Prostate gland (tissue), 2 donors: ENCODE data around the gene KIF18A. TPM values are rescaled to one million over a fixed set of nuclear protein-coding genes. Genes with fewer than 3 reads are reported as not detected.
"Not testable (repeated sequence)": the region's sequence is repeated elsewhere in the genome, so short reads cannot be mapped to it uniquely, and the experiment has no call there.

Source experiments
- DNase-seq: peaks from one replicate; pipeline ENCODE4 v3.0.0-alpha.2; 2019; ENCODE audit warnings: low spot score
- H3K27ac ChIP-seq, 2 donors: fragments of 200-600 bp; sonication (generic); 2 replicates each; pipeline ENCODE4 v1.5.1; 2017 to 2019
- H3K27me3 ChIP-seq: fragments of 200-600 bp; sonication (generic); replicated peaks from 2 replicates; pipeline ENCODE4 v1.5.1; 2019; ENCODE audit not compliant: insufficient read depth
- H3K36me3 ChIP-seq, 2 donors: fragments of 200-600 bp; sonication (generic); 1 replicate in 1 of 2; 2 replicates in 1 of 2; pipeline versions ENCODE4 v1.5.1 to v1.8.1; 2017 to 2019
- H3K4me1 ChIP-seq: fragments of 200-600 bp; sonication (generic); replicated peaks from 2 replicates; pipeline ENCODE4 v1.5.1; 2019
- H3K4me3 ChIP-seq, 2 donors: fragments of 200-600 bp; sonication (generic); 2 replicates each; pipeline ENCODE4 v1.5.1; 2017 to 2019
- H3K9me3 ChIP-seq: fragments of 200-600 bp; sonication (generic); 2 replicates; pipeline ENCODE4 v1.5.1; 2017
- POLR2A ChIP-seq: fragments of 450-650 bp; IDR thresholded peaks from one replicate; pipeline ENCODE4 v1.6.1; 2016; ENCODE audit warnings: antibody characterized with exemption, mild to moderate bottlenecking
- POLR2AphosphoS5 ChIP-seq: sonication (generic); formaldehyde crosslinking; IDR thresholded peaks from one replicate; pipeline ENCODE4 v1.6.1; 2017; ENCODE audit warnings: antibody characterized with exemption
- WGBS: methylation state at CpG from one replicate; pipeline ENCODE4 v1.1.5; 2018; 5-methylcytosine and 5-hydroxymethylcytosine counted together
- intact Hi-C: fragments of 100-400 bp; cut with DNase I; formaldehyde crosslinking; loops from one replicate; pipeline ENCODE4 v1.14.2; 2022
- total RNA-seq, 2 donors: library from RNA; depleted of rRNA; stranded (reverse); fragments of >200 nt; gene quantifications; one replicate each; pipeline ENCODE4 v1.1.0, GENCODE V29; 2016
- TF ChIP-seq, protein P1 (sequence below), 4 experiments: fragments of 200-600 bp in 2 of 4; fragments of 450-650 bp in 2 of 4; sonication (generic) in 2 of 4; IDR thresholded peaks; 1 replicate in 3 of 4; 2 replicates in 1 of 4; pipeline ENCODE4 v1.5.1; 2016 to 2019; ENCODE audit warnings: antibody characterized with exemption in 4 of 4, mild to moderate bottlenecking in 2 of 4, moderate library complexity in 2 of 4

The KIF18A gene
- total RNA-seq, 2 donors from 2014 or later, result 0.73 to 3.8 TPM

DNA sequence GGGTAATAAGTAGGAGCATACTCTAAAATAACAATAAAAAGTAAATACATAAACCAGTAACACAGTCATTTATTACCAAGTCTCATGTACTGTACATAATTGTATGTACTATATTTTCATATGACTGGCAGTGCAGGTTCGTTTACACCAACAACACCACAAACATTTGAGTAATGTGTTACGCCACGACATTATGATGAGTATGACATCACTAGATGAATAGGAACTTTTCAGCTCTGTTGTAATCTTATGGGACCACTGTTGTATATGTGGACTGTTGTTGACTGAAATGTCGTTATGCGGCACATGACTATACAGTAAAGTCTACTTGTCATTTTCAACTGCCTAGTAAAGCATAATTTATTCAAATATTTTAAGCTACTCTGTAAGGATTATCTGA lies 18.6 kb downstream of the KIF18A start:
- TF ChIP-seq POLR2A, result no peak
- TF ChIP-seq, protein P1, sequence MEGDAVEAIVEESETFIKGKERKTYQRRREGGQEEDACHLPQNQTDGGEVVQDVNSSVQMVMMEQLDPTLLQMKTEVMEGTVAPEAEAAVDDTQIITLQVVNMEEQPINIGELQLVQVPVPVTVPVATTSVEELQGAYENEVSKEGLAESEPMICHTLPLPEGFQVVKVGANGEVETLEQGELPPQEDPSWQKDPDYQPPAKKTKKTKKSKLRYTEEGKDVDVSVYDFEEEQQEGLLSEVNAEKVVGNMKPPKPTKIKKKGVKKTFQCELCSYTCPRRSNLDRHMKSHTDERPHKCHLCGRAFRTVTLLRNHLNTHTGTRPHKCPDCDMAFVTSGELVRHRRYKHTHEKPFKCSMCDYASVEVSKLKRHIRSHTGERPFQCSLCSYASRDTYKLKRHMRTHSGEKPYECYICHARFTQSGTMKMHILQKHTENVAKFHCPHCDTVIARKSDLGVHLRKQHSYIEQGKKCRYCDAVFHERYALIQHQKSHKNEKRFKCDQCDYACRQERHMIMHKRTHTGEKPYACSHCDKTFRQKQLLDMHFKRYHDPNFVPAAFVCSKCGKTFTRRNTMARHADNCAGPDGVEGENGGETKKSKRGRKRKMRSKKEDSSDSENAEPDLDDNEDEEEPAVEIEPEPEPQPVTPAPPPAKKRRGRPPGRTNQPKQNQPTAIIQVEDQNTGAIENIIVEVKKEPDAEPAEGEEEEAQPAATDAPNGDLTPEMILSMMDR (IDR thresholded peaks at IDR 0.05), result no peak
- no peak for TF ChIP-seq POLR2AphosphoS5
- Histone ChIP-seq H3K4me3 (no peak overlapping the region), H3K36me3 (no peaks in the 10 kb centered on the region), H3K4me1 (no peaks in the 10 kb centered on the region), H3K27me3 (no peaks in the 10 kb centered on the region), H3K27ac (no peak overlapping the region), H3K9me3 (no peaks in the 10 kb centered on the region)
- 85% methylated on average over 5 of the region's 5 CpGs for WGBS
- no peak for DNase-seq
- intact Hi-C loops, result no loop called here

DNA sequence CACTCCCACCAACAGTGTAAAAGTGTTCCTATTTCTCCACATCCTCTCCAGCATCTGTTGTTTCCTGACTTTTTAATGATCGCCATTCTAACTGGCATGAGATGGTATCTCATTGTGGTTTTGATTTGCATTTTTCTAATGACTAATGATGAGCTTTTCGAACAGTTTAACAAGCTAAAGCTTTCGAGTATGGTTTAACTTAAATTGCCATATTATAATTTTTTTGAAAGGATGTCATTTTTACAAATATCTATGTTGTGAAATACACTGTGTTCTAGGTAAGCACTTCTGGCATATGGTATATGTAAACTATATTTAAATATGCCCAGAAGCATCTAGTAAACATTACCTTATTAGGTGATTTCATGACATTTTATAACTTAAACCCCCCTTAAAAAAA lies 20.3 kb downstream of the KIF18A start:
- DNase-seq, H3K36me3 ChIP-seq, H3K27ac ChIP-seq, H3K4me3 ChIP-seq, intact Hi-C loops, H3K4me1 ChIP-seq, H3K9me3 ChIP-seq, H3K27me3 ChIP-seq: not testable (repeated sequence)
- WGBS, result 98% methylated on average over 3 of the region's 3 CpGs

DNA sequence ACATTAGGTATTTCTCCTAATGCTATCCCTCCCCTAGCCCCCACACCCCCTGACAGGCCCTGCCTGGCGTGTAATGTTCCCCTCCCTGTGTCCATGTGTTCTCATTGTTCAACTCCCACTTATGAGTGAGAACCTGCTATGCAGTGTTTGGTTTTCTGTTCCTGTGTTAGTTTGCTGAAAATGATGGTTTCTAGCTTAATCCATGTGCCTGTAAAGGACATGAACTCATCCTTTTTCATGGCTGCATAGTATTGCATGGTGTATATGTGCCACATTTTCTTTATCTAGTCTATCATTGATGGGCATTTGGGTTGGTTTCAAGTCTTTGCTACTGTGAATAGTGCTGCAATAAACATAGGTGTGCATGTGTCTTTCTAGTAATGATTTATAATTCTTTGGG lies 20.8 kb downstream of the KIF18A start:
- H3K4me1 ChIP-seq, H3K4me3 ChIP-seq, H3K9me3 ChIP-seq, H3K36me3 ChIP-seq, H3K27me3 ChIP-seq, intact Hi-C loops, DNase-seq, H3K27ac ChIP-seq: not testable (repeated sequence)
- 100% methylated on average over 1 of the region's 1 CpG for WGBS

DNA sequence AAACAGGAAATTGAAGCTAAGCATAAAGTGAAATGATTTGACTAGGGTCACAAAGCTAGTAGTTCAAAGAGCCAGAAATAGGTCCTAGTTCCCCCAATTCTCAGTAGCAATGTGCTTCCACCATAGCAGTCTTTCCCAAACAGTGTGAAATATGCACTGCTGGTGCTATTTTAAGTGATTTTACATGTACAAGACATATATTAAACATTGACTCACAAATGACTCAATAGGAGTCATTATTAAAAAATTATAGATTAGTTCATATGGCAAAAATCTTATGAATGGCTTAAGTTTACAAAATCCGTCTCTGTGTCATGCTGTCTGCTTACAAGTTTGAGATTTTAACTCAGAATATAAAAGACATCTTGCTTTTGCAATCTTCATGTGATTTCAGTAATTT lies 21.4 kb downstream of the KIF18A start:
- 85% methylated on average over 1 of the region's 1 CpG for WGBS
- Histone ChIP-seq H3K36me3 (no peaks in the 10 kb centered on the region), H3K27ac (no peak overlapping the region), H3K27me3 (no peaks in the 10 kb centered on the region), H3K4me1 (no peaks in the 10 kb centered on the region), H3K9me3 (no peaks in the 10 kb centered on the region), H3K4me3 (no peak overlapping the region)
- TF ChIP-seq POLR2AphosphoS5, result no peak
- DNase-seq, result no peak
- intact Hi-C loops, result no loop called here

DNA sequence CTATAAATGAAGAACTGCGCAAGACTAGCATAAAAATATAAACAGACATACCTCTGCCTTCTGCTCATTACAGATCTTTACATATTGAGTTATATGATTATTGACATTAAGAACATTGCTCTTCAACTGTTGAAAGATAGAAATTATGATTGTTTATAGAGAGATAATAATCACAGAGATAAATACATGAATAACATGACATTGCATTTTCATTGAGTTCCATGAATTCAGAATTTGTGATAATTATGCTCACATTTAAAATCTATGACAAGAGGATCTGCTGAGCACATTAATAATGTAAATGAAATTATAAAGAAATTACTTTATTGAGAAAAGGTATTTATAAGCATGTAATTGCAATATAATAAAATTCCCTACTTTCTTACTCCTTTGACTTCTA lies 24.8 kb downstream of the KIF18A start:
- intact Hi-C loops, result no loop called here
- 94% methylated on average over 1 of the region's 1 CpG for WGBS
- TF ChIP-seq POLR2AphosphoS5 (no peak), POLR2A (no peak)
- TF ChIP-seq, protein P1 (IDR thresholded peaks at IDR 0.05), result no peak

DNA sequence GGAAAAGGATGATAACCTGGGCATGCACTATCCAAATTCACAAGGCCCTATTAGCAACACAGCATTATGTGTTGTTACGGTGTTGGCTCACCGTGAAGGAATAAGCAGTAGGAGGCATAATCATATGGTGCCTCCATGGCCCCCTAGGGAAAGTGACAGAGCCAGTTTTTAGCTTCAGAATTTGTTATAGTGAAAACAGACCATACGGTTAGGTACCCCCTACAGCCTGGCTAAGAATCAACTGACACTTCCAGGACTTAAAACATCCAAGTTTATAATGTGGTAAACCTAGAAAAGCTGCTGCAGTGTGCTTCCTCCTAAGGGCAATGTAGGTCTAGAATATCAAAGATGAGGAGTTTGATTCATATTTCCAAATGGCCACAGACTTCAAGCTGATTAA lies 30.4 kb downstream of the KIF18A start:
- Histone ChIP-seq H3K4me3 (no peak overlapping the region), H3K4me1 (no peaks in the 10 kb centered on the region), H3K27ac (no peak overlapping the region), H3K27me3 (no peaks in the 10 kb centered on the region), H3K9me3 (no peaks in the 10 kb centered on the region), H3K36me3 (no peaks in the 10 kb centered on the region)
- no peak for DNase-seq
- TF ChIP-seq, protein P1 (IDR thresholded peaks at IDR 0.05), result no peak
- TF ChIP-seq POLR2AphosphoS5, result no peak
- no peak for TF ChIP-seq POLR2A
- 91% methylated on average over 3 of the region's 3 CpGs for WGBS
- intact Hi-C loops, result no loop called here

More for the DNA sequence above, 24.8 kb downstream of the KIF18A start:
- DNase-seq, result no peak
- no peaks in the 10 kb centered on the region for H3K27me3 ChIP-seq
- H3K4me3 ChIP-seq, result no peak overlapping the region
- H3K27ac ChIP-seq, result no peak overlapping the region
- H3K4me1 ChIP-seq, result no peaks in the 10 kb centered on the region
- no peaks in the 10 kb centered on the region for H3K9me3 ChIP-seq
- H3K36me3 ChIP-seq, result no peaks in the 10 kb centered on the region
